Transverse colon (tissue), 1 donor: ENCODE results near the gene LIPE.

ENCODE experiments used
- EP300 ChIP-seq: sonication (generic); formaldehyde crosslinking; IDR thresholded peaks from one replicate; pipeline ENCODE4 v1.6.1; 2017; ENCODE audit warnings: antibody characterized with exemption, low read depth
- POLR2A ChIP-seq: fragments of 450-650 bp; IDR thresholded peaks from one replicate; pipeline ENCODE4 v1.6.1; 2016; ENCODE audit warnings: antibody characterized with exemption, mild to moderate bottlenecking, moderate library complexity

DNA sequence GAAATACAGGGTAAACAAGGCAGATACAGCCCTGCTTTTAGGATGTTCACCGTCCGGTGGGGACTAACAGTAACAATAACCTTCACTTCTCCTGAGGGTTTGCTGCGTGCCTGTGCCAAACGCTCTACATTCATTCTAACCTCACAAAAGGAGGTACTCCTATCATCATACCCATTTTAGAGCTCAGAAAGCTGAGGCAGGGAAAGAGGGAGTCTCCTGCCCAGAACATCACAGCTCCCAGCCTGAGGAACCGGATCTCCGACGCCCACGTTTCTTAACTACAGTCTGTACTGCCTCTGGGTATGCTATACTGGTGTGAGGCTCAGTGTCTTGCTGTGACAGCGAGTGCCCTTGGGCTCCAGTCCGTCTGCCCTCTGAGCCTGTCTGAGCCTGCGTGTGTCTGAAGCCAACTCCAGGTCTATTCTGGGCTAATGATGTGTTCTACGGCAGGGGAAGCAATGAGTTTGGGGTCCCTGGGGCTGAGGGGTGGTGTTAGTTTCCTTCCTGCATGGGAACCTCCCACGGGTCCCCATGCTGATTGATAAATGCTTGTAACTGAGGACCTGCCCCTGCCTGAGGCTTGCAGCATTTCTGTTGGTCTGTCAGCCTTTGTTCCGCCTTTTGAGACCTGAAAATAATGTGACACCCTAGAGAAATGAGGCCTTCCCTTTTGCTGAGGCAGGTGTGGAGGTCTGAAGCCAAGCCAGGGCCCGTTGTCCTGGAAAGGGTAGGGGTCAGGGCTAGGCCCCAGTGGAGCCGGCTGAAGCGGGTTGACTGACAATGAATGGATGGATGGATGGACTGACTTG is 4.9 kb downstream of the LIPE start:
- TF ChIP-seq POLR2A (no peak), EP300 (no peak)
